Left colon (tissue), 2 donors: ENCODE data around the gene AOAH. TPM values are rescaled to one million over a fixed set of nuclear protein-coding genes. Genes with fewer than 3 reads are reported as not detected.

Source experiments
- ATAC-seq: fragments of 200-7000 bp; cut with Tn5 transposase; one replicate; pipeline ENCODE4 v1.9.1; 2020; ENCODE audit warnings: mild to moderate bottlenecking, moderate library complexity
- DNase-seq, 2 donors: peaks; one replicate each; pipeline ENCODE4 v3.0.0-alpha.2; 2020
- intact Hi-C, 2 donors: fragments of 100-400 bp; cut with DNase I in 1 of 2; cut with micrococcal nuclease in 1 of 2; formaldehyde crosslinking; loops; one replicate each; pipeline versions ENCODE4 v1.11.2 to v1.14.0; 2022; cut with DNase I, micrococcal nuclease
- long read RNA-seq: library from polyadenylated mRNA; unstranded; transcript quantifications from one replicate; pipeline ENCODE4 v2.0.0, GENCODE V29; 2021
- total RNA-seq, 2 donors: library from RNA; stranded (reverse); fragmentation: NEBNext Ultra II Directional; extraction: Animal tissue kit (Norgen Biotek cat#: 25700); gene quantifications; one replicate each; pipeline ENCODE4 v1.2.1, GENCODE V29; 2021
- donor health status: DM: no; HTN: no; CAD: no.
- donor health status: DM: yes; HTN: yes; CAD: no.

The AOAH gene
- total RNA-seq: 10 to 100 TPM; 31.6 to 32.0 TPM
- long read RNA-seq, partial matches to known transcripts: 7 of 37 reads
- long read RNA-seq, other reads (novel, unspliced or antisense): 29 of 37 reads

- DNase-seq: peak; percentile 53 to 57
- ATAC-seq: peak; percentile 57
- intact Hi-C loops: no loop called here
Observed at GRCh38 chr7:36723951-36724664, at the start of gene AOAH. AOAH (minus strand) TSS chr7:36724494; CDS start chr7:36724148, 346 bp downstream.

- ATAC-seq (no peak), DNase-seq (no peak)
- intact Hi-C loops: no loop called here
Observed at GRCh38 chr7:36766451-36766850, 42.2 kb upstream of the AOAH start.

DNA sequence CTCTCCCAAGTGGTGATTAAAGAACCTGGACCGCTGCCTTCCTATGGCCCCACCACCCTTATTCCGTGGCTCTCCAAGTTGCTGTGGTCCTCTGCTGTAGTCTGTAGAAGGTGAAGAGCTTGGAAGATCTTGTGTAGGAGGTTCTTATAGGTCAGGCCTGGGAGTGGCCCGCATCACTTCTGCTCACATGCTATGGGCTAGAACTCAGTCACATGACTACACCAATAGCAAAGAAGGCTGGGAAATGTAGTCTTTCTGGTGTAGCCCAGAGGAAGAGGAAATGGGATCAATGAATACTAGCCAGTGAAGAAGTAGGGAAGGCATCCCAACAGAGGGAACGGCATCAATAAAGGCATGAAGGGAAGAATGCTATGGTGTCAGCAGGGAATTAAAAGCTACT is 41.3 kb upstream of the AOAH start:
- DNase-seq (no peak), ATAC-seq (no peak)
- intact Hi-C loops: no loop called here

DNA sequence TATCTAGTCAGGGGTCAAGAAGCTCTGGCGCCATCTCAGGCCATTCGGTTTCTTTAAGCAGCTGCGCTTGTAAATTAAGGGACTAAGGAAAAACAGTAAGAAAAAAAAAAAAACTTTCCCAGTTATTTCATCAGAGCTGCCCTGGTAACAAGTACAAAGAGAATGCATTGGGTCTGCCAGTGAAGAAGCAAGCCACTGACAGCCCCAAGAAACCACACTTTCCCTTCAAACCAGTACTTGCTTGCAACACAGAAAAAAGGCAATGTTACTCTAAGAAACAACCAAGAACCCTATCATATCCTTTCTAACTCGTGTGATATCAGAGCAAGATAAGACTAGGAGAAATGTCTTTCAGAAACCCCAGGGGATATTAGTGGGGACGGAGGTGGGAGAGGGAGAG is 40.6 kb upstream of the AOAH start:
- DNase-seq (no peak), ATAC-seq (no peak)
- intact Hi-C loops: no loop called here

- intact Hi-C loops: no loop called here
- no peak for ATAC-seq
- DNase-seq: no peak
Observed at GRCh38 chr7:36763132-36763816, 39.0 kb upstream of the AOAH start.

GRCh38 chr7:36762394-36762793 is 38.1 kb upstream of the AOAH start:
- no peak for DNase-seq
- intact Hi-C loops: no loop called here
- no peak for ATAC-seq

GRCh38 chr7:36761835-36762234 is 37.5 kb upstream of the AOAH start:
- DNase-seq: no peak
- intact Hi-C loops: no loop called here
- ATAC-seq: peak; percentile 73

GRCh38 chr7:36760856-36761762 is 36.8 kb upstream of the AOAH start:
- DNase-seq (peak in 1 of 2 donors; percentile 18), ATAC-seq (peak; percentile 86)
- intact Hi-C loops: no loop called here

DNA sequence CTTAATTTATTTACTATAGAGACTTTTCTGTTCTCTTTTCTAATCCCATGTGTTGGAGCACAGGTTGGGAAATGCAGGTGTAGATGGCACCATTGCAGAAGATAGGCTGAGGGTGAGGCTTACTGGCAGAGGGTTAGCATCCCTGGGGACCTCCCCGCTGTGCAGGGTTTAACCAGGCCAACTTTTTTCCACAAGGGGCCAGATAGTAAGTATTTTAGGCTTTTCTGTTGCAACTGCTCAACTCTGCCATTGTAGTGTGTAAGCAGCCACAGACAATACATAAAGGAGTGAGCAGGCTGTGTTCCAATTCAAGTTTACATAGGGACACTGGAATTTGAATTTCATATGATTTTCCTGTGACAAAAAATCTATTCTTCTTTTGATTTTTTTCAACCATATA is 34.6 kb upstream of the AOAH start:
- no peak for DNase-seq
- intact Hi-C loops: no loop called here
- ATAC-seq: no peak

GRCh38 chr7:36755484-36755883 is 31.2 kb upstream of the AOAH start:
- DNase-seq (no peak), ATAC-seq (no peak)
- intact Hi-C loops: no loop called here

- ATAC-seq (no peak), DNase-seq (no peak)
Observed at GRCh38 chr7:36752026-36752711, 27.9 kb upstream of the AOAH start.

GRCh38 chr7:36750451-36750850 is 26.2 kb upstream of the AOAH start:
- ATAC-seq (no peak), DNase-seq (no peak)
- intact Hi-C loops: no loop called here

More at GRCh38 chr7:36752026-36752711, 27.9 kb upstream of the AOAH start:
- intact Hi-C loops: no loop called here

GRCh38 chr7:36749282-36749960 is 25.1 kb upstream of the AOAH start:
- no peak for DNase-seq
- intact Hi-C loops: no loop called here
- no peak for ATAC-seq

DNA sequence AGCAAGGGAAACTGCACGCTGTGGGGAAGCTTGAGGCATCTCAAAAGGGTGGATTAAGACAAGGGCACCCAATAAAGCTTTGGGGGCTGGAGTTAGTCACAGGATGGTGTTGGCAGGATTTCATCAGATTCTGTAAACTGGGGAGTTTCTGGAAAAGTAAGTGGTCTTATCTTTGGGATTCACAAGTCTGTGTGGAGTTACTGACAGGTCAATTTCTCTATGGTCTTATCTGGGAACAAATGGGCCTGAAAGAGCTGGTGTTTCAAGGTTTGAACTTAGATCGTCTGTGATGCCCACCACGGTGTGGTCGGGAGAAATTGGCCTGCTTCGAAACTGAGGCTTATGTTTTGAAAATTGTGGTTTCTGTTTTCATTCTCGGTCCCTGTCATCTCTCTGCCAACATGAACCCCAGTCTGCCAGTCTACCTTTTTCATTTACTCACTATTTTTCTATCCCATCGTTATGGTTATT is 23.8 kb upstream of the AOAH start:
- intact Hi-C loops: no loop called here
- DNase-seq: no peak
- ATAC-seq: no peak

GRCh38 chr7:36747280-36748016 is 23.2 kb upstream of the AOAH start:
- intact Hi-C loops: no loop called here
- DNase-seq: no peak
- ATAC-seq: no peak

GRCh38 chr7:36746347-36746746 is 22.1 kb upstream of the AOAH start:
- ATAC-seq (no peak), DNase-seq (no peak)
- intact Hi-C loops: no loop called here

- intact Hi-C loops: no loop called here
- no peak for ATAC-seq
- DNase-seq: no peak
Observed at GRCh38 chr7:36742911-36743775, 18.8 kb upstream of the AOAH start.
